Spinal cord (tissue), 10 donors: ENCODE measurements around the gene COX8A. TPM values are rescaled to one million over a fixed set of nuclear protein-coding genes. Genes with fewer than 3 reads are reported as not detected.

Experiments used
- DNase-seq, 6 donors: peaks; one replicate each; pipeline versions ENCODE4 v3.0.0 to v3.0.0-alpha.2; 2013 to 2015; ENCODE audit warnings: low spot score in 6 of 6, low read depth in 4 of 6
- H3K27ac ChIP-seq: one replicate; pipeline ENCODE4 v1.5.1; 2013; ENCODE audit warnings: low read depth, low read length, control low read depth
- H3K27me3 ChIP-seq: one replicate; pipeline ENCODE4 v1.6.1; 2013; ENCODE audit warnings: low read length; ENCODE audit not compliant: control insufficient read depth, insufficient read depth
- H3K36me3 ChIP-seq: one replicate; pipeline ENCODE4 v1.6.1; 2013; ENCODE audit warnings: low read length; ENCODE audit not compliant: control insufficient read depth, insufficient read depth
- H3K4me1 ChIP-seq: one replicate; pipeline ENCODE4 v1.6.1; 2013; ENCODE audit warnings: low read length; ENCODE audit not compliant: control insufficient read depth, insufficient read depth
- H3K4me3 ChIP-seq: one replicate; pipeline ENCODE4 v1.5.1; 2013; ENCODE audit warnings: low read depth, low read length, control low read depth
- H3K9me3 ChIP-seq: one replicate; pipeline ENCODE4 v1.6.1; 2013; ENCODE audit warnings: low read length; ENCODE audit not compliant: control insufficient read depth, insufficient read depth
- WGBS: methylation state at CpG from one replicate; pipeline ENCODE4 v1.1.5; 2013; ENCODE audit warnings: missing lambda C conversion rate; ENCODE audit not compliant: insufficient coverage; 5-methylcytosine and 5-hydroxymethylcytosine counted together
- polyA plus RNA-seq, 2 donors: library from polyadenylated mRNA; unstranded; fragments of 120-200 nt; gene quantifications; one replicate each; pipeline ENCODE4 v1.2.1, GENCODE V29; 2013; ENCODE audit not compliant: insufficient read length in 2 of 2
- total RNA-seq, 2 donors: library from RNA; depleted of rRNA in 1 of 2; stranded (reverse); fragments of 120-200 nt in 1 of 2; fragments of >200 nt in 1 of 2; gene quantifications; one replicate each; pipeline versions ENCODE4 v1.2.3 to v1.2.4, GENCODE V29; 2013 to 2014
- donor health status: healthy.

The COX8A gene
- total and polyA plus RNA-seq, 4 donors = 303 to 558 (median 391) TPM

- peaks cover 60% of the 10 kb centered on the region for H3K4me1 ChIP-seq
- 3% methylated on average over 67 of the region's 67 CpGs for WGBS
- H3K27me3 ChIP-seq = peaks cover 10% of the 10 kb centered on the region
- peak in 4 of 6 donors; percentile 50 to 91 (median 71) for DNase-seq
- H3K9me3 ChIP-seq = no peaks in the 10 kb centered on the region
- peaks cover 51% of the 10 kb centered on the region for H3K36me3 ChIP-seq
- H3K27ac ChIP-seq = no peak overlapping the region
- H3K4me3 ChIP-seq = peak overlapping the region; percentile 2
These were observed 25.8 kb downstream of the COX8A start for GRCh38 chr11:64000026-64000739.

- Histone ChIP-seq H3K4me1 (peaks cover 60% of the 10 kb centered on the region), H3K4me3 (no peak overlapping the region), H3K27me3 (peaks cover 15% of the 10 kb centered on the region), H3K27ac (no peak overlapping the region), H3K36me3 (peaks cover 45% of the 10 kb centered on the region), H3K9me3 (no peaks in the 10 kb centered on the region)
- peak in 2 of 6 donors; percentile 54 to 55 for DNase-seq
- 22% methylated on average over 60 of the region's 60 CpGs for WGBS
These were observed 26.5 kb downstream of the COX8A start for GRCh38 chr11:64000740-64001483.

- no peak overlapping the region for H3K27ac ChIP-seq
- H3K36me3 ChIP-seq = peaks cover 37% of the 10 kb centered on the region
- DNase-seq = no peak
- 54% methylated on average over 15 of the region's 23 CpGs for WGBS
- no peaks in the 10 kb centered on the region for H3K9me3 ChIP-seq
- no peak overlapping the region for H3K4me3 ChIP-seq
- H3K4me1 ChIP-seq = peaks cover 68% of the 10 kb centered on the region
- H3K27me3 ChIP-seq = peaks cover 15% of the 10 kb centered on the region
These were observed 27.3 kb downstream of the COX8A start for GRCh38 chr11:64001484-64002420.

DNA sequence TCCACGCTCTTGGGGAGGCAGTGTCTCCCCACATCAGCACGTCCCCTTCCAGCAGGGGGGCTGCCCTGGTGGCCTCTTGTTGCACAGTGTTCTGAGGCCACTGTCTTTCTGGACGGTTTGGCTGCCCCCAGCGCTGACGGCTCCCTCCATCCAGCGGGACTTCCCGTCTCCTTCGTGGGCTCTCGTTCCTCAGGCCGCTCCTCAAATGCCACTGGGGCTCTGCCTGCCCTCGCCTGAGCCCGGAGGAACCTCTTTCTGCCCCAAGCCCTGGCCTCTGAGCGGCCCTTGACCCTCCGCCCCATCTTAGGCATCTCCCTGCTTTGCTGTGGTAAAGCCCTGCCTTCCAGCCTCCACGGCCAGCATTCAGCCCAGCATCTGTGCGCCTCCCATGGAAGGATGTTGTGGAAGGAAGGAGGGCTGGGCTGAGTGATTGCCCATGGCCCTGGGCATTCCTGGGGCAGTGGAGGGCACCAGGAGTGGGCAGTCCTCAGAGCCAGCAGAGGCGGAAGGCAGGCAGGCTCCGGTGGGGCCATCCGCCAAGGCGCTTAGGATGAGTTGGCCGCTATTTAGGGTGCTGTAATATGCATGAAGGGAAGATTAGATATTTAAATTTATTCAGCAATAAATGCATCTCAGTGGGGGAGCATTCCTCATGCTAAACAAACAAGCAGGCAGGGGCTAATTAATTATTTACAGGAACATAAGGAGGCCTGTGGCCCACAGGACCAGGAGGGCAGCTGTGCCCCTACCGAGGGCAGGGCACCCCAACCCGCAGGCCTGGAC lies 29.6 kb downstream of the COX8A start:
- peaks cover 75% of the 10 kb centered on the region for H3K4me1 ChIP-seq
- peaks cover 21% of the 10 kb centered on the region for H3K27me3 ChIP-seq
- DNase-seq = peak in 2 of 6 donors; percentile 67 to 82
- 52% methylated on average over 19 of the region's 23 CpGs for WGBS
- H3K9me3 ChIP-seq = no peaks in the 10 kb centered on the region
- no peak overlapping the region for H3K4me3 ChIP-seq
- no peak overlapping the region for H3K27ac ChIP-seq
- H3K36me3 ChIP-seq = peaks cover 15% of the 10 kb centered on the region

DNA sequence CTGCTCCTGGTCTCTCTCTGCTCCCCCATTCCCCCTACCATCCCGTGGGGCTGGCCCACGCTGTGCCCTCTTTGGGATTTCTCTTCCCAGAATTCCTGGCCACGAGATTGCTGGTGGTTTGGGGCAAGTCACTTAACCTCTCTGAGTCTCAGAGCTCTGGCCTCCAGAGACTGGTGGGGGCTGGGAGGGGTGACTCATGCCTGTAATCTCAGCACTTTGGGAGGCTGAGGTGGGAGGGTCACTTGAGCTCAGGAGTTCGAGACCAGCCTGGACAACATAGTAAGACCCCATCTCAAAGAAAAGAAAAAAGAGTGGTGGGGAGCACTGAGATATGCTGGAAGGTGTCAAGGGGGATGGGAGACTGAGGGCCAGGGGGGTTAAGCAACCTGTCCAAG lies 30.2 kb downstream of the COX8A start:
- 39% methylated on average over 3 of the region's 4 CpGs for WGBS
- H3K27me3 ChIP-seq = peaks cover 19% of the 10 kb centered on the region
- DNase-seq = no peak
- H3K36me3 ChIP-seq = peaks cover 11% of the 10 kb centered on the region
- peaks cover 69% of the 10 kb centered on the region for H3K4me1 ChIP-seq
- no peak overlapping the region for H3K27ac ChIP-seq
- no peak overlapping the region for H3K4me3 ChIP-seq
- no peaks in the 10 kb centered on the region for H3K9me3 ChIP-seq

DNA sequence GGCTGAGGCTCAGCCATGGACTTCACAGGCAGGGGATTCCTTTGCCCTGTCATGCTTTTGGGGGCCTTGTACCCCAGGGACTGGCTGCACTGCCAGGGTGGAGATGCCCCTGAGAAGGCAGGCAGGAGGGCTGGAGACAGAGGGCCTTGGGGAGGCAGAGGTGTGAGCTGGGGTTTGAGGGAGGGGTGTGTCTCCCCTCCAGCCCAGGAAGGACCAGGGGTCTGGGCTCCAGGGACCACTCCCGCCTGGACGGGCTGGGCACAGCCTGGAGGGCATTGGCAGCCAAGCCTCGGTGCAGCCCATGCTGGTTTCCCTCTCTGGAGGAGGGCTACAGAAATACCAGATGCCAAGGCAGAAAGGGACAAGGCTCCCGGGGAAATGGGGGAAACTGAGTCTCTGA lies 31.3 kb downstream of the COX8A start:
- peaks cover 16% of the 10 kb centered on the region for H3K27me3 ChIP-seq
- no peak overlapping the region for H3K4me3 ChIP-seq
- H3K4me1 ChIP-seq = peaks cover 61% of the 10 kb centered on the region
- DNase-seq = no peak
- H3K36me3 ChIP-seq = peaks cover 11% of the 10 kb centered on the region
- no peaks in the 10 kb centered on the region for H3K9me3 ChIP-seq
- 70% methylated on average over 4 of the region's 4 CpGs for WGBS
- no peak overlapping the region for H3K27ac ChIP-seq

- Histone ChIP-seq H3K4me3 (no peak overlapping the region), H3K27me3 (peaks cover 14% of the 10 kb centered on the region), H3K9me3 (no peaks in the 10 kb centered on the region), H3K27ac (no peak overlapping the region), H3K36me3 (peaks cover 7% of the 10 kb centered on the region), H3K4me1 (peaks cover 54% of the 10 kb centered on the region)
- DNase-seq = peak in 2 of 6 donors; percentile 58 to 64
- WGBS = 41% methylated on average over 4 of the region's 12 CpGs
These were observed 32.0 kb downstream of the COX8A start for GRCh38 chr11:64006398-64006797.

- Histone ChIP-seq H3K4me3 (peak overlapping the region; percentile 31), H3K27me3 (peaks cover 14% of the 10 kb centered on the region), H3K4me1 (peaks cover 47% of the 10 kb centered on the region), H3K9me3 (no peaks in the 10 kb centered on the region), H3K36me3 (peaks cover 3% of the 10 kb centered on the region), H3K27ac (peak overlapping the region; percentile 25)
- WGBS = 5% methylated on average over 26 of the region's 27 CpGs
- no peak for DNase-seq
These were observed 32.8 kb downstream of the COX8A start for GRCh38 chr11:64007160-64007628.
